ENCODE measurements around the gene SSRP1. TPM values are rescaled to one million over a fixed set of nuclear protein-coding genes. Genes with fewer than 3 reads are reported as not detected.

SSRP1 gene
- total and polyA plus RNA-seq, 12 donors: 25.3 to 106 (median 56.9) TPM

DNA sequence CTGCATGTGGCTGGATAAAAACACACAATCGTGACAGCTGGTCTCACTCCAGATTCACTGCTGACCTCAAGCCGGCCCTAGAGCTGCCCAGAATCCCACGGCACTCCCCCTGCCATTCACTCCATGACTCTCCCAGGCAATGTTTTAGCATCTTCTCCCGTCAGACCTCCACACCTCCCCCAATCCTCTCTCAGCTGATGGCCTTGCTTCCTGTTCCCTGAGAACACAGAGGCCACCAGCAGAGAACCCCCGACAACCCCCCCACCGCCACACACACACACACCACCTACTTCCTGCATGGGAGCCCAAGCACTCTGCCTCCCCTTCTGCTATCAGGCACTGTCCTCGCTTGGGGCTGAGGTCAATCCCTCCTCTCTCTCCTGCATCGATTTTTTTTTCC is 20.2 kb downstream of the SSRP1 start:
- DNase-seq: peak in 6 of 7 donors; percentile 45 to 76 (median 70)
- WGBS, 4 donors: 3 to 8% (median 5%) methylated on average over 8 of the region's 8 CpGs
- Histone ChIP-seq H3K4me3 (no peak overlapping the region), H3K4me1 (replicated peaks in 1 of 2) (peaks cover 65 to 83% of the 10 kb centered on the region in 2 donors), H3K9me3 (replicated peaks in 1 of 3) (no peaks in the 10 kb centered on the region), H3K36me3 (replicated peaks in 1 of 2) (peaks cover 0 to 70% of the 10 kb centered on the region in 2 donors), H3K27ac (peak overlapping the region in 3 of 5 donors; percentile 54 to 98 (median 54)), H3K27me3 (no peaks in the 10 kb centered on the region)
- intact Hi-C loops (cut with DNase I): no loop called here
- no peak for TF ChIP-seq POLR2A (IDR thresholded peaks at IDR 0.05)
- TF ChIP-seq, protein P1, sequence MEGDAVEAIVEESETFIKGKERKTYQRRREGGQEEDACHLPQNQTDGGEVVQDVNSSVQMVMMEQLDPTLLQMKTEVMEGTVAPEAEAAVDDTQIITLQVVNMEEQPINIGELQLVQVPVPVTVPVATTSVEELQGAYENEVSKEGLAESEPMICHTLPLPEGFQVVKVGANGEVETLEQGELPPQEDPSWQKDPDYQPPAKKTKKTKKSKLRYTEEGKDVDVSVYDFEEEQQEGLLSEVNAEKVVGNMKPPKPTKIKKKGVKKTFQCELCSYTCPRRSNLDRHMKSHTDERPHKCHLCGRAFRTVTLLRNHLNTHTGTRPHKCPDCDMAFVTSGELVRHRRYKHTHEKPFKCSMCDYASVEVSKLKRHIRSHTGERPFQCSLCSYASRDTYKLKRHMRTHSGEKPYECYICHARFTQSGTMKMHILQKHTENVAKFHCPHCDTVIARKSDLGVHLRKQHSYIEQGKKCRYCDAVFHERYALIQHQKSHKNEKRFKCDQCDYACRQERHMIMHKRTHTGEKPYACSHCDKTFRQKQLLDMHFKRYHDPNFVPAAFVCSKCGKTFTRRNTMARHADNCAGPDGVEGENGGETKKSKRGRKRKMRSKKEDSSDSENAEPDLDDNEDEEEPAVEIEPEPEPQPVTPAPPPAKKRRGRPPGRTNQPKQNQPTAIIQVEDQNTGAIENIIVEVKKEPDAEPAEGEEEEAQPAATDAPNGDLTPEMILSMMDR (IDR thresholded peaks at IDR 0.05): no peak

DNA sequence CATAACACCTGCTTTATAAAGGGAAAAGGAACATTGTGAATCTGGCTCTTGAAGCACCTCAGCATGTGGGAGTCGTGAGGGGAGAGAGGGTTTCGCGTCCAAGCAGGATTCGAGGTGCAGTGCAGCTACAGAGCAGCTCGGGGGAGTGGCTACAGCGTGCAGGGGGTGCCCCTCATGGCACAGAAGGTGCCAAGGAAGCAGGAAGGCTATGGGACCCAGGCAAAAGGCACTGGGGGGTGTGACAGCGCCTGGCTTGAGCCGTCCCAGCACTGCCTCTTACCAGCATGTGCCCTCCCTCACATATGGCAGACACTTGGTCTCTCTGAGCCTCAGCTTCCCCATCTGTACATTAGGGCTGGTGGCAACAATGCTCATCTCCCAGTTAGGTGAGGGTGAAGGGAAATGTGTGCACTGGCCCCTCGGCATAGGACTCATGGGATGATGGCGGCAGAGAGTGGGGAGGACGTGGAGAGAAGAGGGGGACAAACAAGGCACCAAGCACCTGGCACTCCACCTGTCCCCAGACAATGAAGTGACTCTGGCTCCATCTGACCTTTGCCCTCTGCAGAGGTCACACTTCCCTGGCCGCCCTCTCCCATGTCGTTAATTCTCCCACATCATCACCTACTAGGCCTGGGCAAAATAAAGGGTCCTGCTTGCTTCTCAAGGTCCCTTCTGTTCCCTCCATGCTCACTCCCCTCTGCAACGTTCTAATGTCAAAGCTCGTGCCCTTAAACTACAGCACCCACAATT is 21.3 kb downstream of the SSRP1 start:
- intact Hi-C loops (cut with DNase I): no loop called here
- Histone ChIP-seq H3K27ac (peak overlapping the region in 2 of 5 donors; percentile 54 to 98), H3K27me3 (no peaks in the 10 kb centered on the region), H3K9me3 (replicated peaks in 1 of 3) (no peaks in the 10 kb centered on the region), H3K4me1 (replicated peaks in 1 of 2) (peaks cover 69 to 84% of the 10 kb centered on the region in 2 donors), H3K4me3 (no peak overlapping the region), H3K36me3 (replicated peaks in 1 of 2) (peaks cover 0 to 70% of the 10 kb centered on the region in 2 donors)
- DNase-seq: no peak
- 87 to 91% (median 89%) methylated on average over 15 of the region's 15 CpGs for WGBS, 4 donors
- no peak for TF ChIP-seq POLR2A (IDR thresholded peaks at IDR 0.05)
- TF ChIP-seq, protein P1 (IDR thresholded peaks at IDR 0.05): no peak

DNA sequence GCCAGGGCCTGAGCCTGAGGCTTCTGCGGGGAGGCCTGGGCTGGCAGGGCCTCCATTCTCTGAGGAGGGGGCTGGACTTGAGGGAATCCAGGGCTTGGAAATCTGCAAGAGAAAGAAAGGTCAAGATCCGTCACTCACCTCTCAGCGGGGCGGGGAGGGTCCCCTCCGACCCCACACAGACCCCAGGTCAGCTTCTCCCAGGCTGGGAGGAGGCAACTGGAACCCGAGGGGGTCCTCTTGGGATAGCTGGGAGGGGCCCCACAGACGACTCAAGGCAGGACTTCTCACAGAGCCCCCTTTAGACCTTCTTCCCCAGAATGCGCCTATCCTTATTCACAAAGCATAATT is 21.9 kb downstream of the SSRP1 start:
- Histone ChIP-seq H3K4me1 (replicated peaks in 1 of 2) (peaks cover 74 to 86% of the 10 kb centered on the region in 2 donors), H3K4me3 (no peak overlapping the region), H3K9me3 (replicated peaks in 1 of 3) (no peaks in the 10 kb centered on the region), H3K27ac (peak overlapping the region in 3 of 5 donors; percentile 83 to 98 (median 87)), H3K27me3 (no peaks in the 10 kb centered on the region), H3K36me3 (replicated peaks in 1 of 2) (peaks cover 0 to 72% of the 10 kb centered on the region in 2 donors)
- TF ChIP-seq POLR2A (IDR thresholded peaks at IDR 0.05): no peak
- TF ChIP-seq, protein P1 (IDR thresholded peaks at IDR 0.05): no peak
- DNase-seq: no peak
- 75 to 90% (median 77%) methylated on average over 4 to 8 of the region's 8 CpGs for WGBS, 4 donors
- intact Hi-C loops (cut with DNase I): no loop called here

DNA sequence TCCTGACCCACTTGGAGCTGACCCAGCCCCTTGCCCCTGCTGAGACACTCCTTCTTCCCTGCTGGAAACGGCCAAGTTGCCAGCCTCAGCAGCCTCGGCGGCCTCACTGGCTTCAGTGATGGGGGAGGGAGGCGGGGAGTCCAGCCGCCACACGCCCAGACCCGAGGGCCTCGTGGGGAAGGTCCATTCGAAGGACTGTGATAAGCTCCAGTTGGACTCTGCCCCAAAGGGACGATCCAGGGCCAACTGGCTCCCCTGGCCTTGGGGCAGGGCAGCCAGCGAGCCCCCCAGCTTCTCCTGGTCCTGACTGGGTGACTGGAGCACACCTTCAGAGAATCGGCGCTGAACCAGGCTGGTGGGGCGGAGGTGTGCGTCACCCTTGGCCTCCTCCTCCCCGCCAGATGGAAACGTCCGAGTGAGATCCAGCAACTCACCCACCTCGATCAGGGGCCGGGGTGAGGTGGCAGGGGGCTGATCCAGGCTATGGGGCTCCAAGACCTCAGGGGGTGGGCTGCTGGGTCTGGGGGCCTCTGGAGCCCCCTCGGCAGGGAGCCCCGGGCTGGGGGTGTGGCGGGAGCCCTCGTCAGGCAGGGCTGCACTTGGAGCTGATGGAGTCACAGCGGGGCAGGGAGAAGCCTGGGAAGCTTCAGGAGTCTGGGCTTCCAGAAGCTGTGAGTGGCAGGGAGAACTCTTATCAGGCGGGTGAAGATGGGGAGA is 22.5 kb downstream of the SSRP1 start:
- TF ChIP-seq POLR2A (IDR thresholded peaks at IDR 0.05): no peak
- TF ChIP-seq, protein P1 (IDR thresholded peaks at IDR 0.05): no peak
- peaks cover 0 to 67% of the 10 kb centered on the region in 2 donors for H3K36me3 ChIP-seq (replicated peaks in 1 of 2)
- H3K9me3 ChIP-seq (replicated peaks in 1 of 3): no peaks in the 10 kb centered on the region
- peaks cover 74 to 85% of the 10 kb centered on the region in 2 donors for H3K4me1 ChIP-seq (replicated peaks in 1 of 2)
- H3K27me3 ChIP-seq: no peaks in the 10 kb centered on the region
- intact Hi-C loops (cut with DNase I): no loop called here
- H3K27ac ChIP-seq: peak overlapping the region in 4 of 5 donors; percentile 25 to 98 (median 85)
- DNase-seq: peak in 2 of 7 donors; percentile 53 to 61
- 44 to 60% (median 55%) methylated on average over 6 to 26 of the region's 26 CpGs for WGBS, 4 donors
- H3K4me3 ChIP-seq: no peak overlapping the region

Data from adrenal gland (tissue), 12 donors.